Bone marrow (tissue), 2 donors: ENCODE results near the gene CTXN1.

ENCODE experiments used
- DNase-seq, 2 donors: peaks; one replicate each; lab custom pipeline; 2025; lab: John Stamatoyannopoulos, UW

CTXN1 gene

GRCh38 chr19:7914099-7914498 is 11.8 kb downstream of the CTXN1 start:
- no peak for DNase-seq

GRCh38 chr19:7913652-7914051 is 12.3 kb downstream of the CTXN1 start:
- DNase-seq, result no peak

DNA sequence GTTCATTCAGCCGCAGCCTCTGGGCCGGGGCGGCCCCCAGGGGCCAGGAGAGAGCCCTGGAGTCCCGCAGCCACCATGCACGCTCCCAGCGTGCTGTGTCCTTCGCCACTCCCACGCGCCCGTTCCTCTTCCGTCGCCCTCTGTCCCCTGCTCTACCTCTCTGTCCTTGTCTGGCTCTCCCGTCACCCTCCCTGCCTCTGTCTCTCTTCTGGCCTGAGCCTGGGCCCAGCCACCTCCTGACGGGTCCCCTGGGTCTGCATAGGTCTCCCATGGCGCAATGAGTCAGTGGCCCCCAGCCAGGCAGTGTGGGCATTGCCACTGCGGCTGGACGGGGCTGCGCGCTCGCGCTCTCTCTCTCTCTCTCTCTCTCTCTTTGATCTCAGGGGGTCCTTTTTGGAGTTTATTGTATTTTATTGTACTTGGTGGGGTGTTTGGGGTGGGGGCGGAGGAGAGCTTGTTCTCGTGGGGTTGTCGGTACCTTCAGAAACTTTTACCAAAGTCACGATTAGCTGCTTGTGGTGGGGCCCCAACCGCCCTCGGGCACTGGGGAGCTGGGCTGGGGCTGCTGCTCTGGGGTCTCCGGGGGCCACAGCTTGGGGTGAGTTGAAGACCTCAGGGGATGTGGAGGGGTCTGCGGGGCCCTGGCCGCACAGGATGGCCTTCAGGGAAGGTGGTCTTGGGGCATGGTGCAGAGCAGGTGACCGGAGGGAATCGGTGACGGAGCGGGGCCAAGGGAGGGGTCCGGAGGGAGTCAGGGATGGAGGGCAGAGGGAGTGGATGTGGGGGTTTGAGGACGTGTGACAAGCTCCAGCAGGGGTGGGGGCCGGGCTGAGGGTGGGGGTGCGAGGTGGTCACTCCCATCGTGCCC is 13.0 kb downstream of the CTXN1 start:
- DNase-seq, result no peak

GRCh38 chr19:7912144-7912696 is 13.7 kb downstream of the CTXN1 start:
- DNase-seq, result no peak

GRCh38 chr19:7911508-7912143 is 14.3 kb downstream of the CTXN1 start:
- DNase-seq, result no peak

DNA sequence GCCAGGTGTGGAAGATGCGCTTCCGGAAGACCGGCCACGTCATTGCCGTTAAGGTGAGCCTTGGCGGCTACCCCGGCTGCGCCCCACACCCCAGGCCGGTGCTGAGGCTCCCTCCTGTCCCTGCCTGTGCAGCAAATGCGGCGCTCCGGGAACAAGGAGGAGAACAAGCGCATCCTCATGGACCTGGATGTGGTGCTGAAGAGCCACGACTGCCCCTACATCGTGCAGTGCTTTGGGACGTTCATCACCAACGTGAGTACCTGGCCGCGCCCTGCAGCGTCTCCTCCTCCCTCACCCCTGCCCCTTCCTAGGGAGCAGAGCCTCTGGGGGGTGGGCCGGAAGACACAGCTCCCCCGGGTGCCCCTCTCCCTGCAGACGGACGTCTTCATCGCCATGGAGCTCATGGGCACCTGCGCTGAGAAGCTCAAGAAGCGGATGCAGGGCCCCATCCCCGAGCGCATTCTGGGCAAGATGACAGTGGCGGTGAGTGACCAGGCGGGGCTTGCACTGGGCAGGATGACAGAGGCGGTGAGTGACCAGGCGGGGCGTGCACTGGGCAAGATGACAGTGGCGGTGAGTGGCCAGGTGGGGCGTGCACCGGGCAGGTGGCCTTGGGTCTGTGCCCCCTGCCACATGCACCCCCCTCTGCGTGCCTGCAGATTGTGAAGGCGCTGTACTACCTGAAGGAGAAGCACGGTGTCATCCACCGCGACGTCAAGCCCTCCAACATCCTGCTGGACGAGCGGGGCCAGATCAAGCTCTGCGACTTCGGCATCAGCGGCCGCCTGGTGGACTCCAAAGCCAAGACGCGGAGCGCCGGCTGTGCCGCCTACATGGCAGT is 15.4 kb downstream of the CTXN1 start:
- no peak for DNase-seq

GRCh38 chr19:7909471-7910067 is 16.4 kb downstream of the CTXN1 start:
- no peak for DNase-seq

DNA sequence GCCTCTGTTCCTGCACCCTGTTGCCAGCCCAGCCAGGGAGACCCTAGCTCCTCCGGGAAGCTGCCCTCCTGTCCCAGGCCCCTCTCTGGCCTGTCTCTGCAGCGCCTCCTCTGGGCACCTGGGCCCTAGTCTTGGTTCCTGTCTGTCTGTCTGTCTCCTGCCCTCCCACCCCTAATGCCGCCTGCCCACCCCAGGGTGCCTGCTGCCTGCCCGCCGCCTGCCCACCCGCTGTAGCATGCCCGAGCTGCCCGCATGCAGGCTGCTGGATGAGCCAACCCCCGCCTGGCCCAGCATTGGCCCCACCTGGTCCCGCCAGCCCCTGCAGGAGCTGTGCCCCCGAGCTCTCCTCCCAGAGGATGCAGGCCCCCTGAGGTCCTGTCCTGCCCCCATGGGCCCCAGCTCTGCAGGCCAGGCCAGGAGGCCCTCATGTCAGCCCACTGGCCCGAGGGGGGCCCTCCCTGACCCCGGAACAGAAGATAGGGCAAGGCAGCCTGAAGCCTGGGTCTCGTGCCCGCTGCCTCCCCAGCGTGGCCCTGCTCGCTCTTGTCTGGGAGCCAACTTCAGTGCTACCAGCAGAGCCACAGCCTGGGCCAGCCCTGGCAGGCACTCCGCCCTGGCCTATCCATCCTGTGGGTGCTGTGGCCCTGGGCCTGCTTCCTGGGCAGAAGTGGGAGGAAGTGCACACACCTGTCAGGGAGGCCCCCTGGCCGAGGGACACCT is 17.0 kb downstream of the CTXN1 start:
- DNase-seq, result no peak

DNA sequence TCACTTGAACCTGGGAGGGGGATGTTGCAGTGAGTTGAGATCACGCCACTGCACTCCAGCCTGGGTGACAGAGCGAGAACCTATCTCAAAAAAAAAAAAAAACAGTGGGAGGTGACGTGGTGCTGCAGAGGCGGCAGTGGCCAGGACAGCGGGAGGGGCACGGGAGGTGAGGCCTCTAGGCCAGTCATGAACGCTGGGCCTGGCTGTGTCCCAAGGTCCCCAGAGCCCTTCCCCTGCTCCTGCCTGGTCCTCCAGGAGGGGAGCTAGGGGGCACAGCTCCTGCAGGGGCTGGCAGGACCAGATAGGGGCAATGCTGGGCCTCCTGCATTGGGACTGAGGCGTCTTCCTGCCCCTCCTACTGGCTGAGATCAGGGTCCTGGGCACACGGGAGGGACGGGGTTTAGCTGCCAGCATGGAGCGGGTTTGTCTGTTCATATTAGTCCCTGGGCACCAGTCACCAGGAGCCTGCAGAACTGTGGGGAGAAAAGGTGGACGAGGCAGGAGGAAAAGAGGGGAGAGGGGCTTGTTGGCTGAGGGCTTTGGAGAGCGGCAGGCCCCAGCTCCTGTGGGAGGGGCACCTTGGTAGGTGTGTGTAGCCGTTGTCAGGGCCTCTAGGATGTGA is 17.7 kb downstream of the CTXN1 start:
- DNase-seq, result no peak

- DNase-seq, result no peak
These were observed 18.4 kb downstream of the CTXN1 start for GRCh38 chr19:7907544-7907943.

DNA sequence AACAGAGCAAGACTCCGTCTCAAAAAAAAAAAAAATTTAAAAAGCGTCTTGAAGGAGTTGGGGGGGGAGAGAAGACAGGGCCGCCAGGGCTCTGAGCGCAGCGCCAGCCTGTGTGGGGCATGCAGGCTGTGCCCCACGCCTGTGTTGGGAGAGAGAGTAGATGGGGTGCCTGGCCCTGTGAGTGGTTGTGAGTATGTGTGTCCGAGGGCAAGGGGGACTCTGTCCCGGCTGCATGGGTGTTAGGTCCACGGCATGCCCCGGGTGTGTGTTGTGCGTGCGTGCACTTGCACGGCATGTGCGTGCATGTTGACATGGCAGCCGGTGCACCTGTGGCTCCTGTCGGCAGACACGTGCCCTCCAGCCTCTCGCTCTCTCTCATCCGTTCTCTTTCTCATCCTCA is 18.8 kb downstream of the CTXN1 start:
- no peak for DNase-seq

GRCh38 chr19:7905859-7906258 is 20.1 kb downstream of the CTXN1 start:
- DNase-seq, result no peak

- DNase-seq, result no peak
These were observed 20.7 kb downstream of the CTXN1 start for GRCh38 chr19:7905268-7905667.

DNA sequence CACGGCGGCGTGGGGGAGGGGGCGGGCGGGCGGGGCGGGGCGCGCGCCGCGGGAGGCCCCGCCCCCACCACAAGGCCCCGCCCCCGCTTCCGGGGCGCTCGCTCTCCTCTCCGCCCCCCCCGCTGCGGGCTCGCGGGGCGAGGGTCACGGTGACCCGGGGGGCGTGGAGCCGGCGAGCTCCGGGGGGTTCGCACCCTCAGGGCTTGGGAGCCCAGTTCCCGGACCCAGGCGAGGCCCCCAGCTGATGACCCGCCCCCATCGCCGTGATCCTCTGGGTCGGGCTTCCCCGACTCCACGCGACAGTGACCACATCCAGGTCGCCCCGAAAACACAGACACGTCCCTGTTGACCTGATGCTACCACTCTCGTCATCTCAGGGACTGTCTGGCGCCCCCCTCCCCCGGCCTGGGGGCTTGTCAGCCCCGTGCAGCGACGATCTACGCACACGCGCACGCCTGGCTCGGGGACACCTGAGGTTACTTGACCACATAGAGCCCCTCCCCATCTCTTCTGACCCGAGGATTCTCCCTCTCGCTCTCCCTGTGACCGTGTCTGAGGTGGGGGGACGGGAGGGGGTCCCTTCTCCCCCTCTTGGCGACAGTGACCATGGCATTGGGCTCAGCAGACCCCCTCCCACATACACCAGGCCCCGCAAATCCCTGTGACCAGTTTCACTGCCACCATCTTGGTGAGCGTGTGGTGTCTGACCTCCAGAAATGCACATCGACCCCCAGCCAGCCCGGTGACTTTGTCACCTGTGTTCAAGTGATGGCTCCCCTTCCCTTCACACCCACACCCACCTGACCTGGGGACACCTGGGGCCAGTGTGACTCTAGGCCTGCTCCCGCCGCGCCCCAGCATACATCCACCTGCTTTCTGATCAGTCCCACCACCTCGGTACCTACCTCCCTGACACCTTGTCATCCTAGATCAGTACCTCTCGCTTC is 21.6 kb downstream of the CTXN1 start:
- DNase-seq, result no peak

DNA sequence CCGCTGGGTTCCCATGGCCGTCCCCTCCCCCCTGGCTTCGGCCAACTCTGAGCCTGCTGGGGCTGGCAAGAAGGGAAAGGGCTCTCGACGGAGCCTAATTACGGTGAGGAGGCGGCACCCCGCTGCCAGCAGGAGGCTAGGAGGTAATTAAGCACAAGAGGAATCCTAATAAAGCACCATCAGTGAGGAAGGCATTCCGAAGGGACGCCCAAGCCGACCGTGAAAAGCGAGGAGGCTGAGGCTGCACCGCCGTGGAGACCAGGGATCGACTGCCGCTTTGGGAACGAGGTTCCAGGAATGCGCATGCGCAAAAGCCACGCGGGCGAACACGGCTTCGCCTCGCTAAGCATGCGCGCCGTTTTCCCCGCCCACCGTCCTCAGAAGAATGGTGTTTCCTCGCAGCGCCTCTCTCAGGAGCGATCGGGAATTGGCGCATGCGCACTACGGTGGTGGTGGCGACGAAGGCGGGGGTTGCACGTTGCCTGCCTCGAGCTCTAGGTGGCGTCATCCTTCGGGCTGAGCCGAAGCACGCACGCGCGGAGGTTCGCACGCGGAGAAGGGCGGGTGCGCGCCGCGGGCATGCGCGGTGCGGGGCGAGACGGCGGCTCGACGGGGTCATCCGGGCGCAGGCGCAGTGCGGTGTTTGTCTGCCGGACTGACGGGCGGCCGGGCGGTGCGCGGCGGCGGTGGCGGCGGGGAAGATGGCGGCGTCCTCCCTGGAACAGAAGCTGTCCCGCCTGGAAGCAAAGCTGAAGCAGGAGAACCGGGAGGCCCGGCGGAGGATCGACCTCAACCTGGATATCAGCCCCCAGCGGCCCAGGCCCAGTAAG is 22.5 kb downstream of the CTXN1 start, which contains the start of gene MAP2K7:
MAP2K7 (plus strand) TSS at position 634 of the 830 bp plus-strand sequence; CDS start at position 702, 68 bp downstream.
- peak; percentile 98 to 100 for DNase-seq

- DNase-seq, result no peak
These were observed 23.1 kb downstream of the CTXN1 start for GRCh38 chr19:7902796-7903243.

DNA sequence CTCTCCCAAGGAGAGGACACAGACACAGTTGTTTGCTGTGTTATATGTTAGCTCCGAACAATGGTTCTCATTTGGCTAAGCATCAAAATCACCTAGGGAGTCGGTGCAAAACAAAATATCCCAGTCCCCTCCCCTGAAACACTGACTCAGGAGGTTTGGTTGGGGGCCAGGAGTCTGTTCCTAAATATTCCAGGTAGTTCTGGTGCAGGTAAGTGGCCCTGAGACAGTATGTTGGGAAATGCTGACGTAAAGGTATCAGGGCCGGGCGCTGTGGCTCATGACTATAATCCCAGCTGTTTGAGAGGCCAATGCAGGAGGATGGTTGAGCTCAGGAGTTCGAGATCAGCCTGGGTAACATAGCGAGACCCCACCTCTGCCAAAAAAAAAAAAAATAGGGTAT is 24.6 kb downstream of the CTXN1 start:
- no peak for DNase-seq

DNA sequence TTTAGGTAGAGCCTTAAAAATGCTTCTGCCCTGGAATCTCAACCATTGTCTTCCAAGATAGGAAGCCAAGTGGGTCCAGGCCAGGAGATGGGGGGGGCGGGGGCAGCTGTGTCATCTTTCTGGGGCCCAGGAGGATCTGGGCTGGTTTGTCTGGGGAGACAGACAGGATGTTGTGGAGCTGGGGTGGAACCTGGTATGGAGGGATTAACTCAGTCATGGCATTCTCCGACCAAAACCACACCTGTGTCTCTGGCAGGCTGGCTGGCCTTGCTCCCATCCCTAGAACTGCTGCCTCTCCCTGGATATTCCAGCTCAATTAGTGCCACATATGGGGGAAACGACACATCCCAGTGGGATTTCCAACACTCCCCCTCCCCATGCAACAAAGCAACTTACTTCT is 25.0 kb downstream of the CTXN1 start:
- no peak for DNase-seq
